ENCODE measurements around the gene CHGA. TPM values are rescaled to one million over a fixed set of nuclear protein-coding genes. Genes with fewer than 3 reads are reported as not detected.

Gene CHGA
- total and polyA plus RNA-seq, 10 donors: 0.09 to 0.20 TPM; not detected in 8

DNA sequence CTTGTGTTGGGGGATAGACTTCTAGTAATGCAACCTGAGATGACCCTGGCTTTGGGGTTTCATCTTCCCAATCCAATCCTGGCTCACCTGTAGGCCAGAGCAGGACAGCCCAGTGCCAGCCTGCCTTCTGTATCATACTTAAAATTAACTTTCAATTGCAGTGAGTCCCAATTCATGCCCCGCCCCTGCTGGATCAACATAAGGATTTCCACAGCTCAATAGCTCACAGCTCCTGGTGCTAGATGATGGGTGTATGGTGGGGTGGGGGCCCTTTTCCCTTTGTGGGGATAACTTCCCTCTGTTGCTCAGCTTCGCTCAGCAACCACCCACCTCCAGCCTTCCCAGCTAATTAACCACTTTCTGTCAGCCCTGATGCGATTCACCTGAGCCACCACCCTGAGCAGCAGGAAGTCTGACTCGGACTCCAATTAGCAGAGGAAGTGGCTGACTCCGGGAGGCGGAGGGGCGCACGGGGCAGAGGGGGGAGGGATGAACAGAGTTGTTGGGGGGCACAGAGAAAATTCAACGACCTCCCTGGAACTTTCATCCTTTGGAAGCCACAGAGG is 24.3 kb upstream of the CHGA start:
- WGBS, 5 donors: 21 to 23% (median 22%) methylated on average over 9 of the region's 9 CpGs
- DNase-seq: no peak
- H3K9me3 ChIP-seq: peaks cover 0 to 15% (median 4%) of the 10 kb centered on the region in 8 donors
- no peaks in the 10 kb centered on the region for H3K36me3 ChIP-seq
- no peak overlapping the region for H3K4me3 ChIP-seq
- no peaks in the 10 kb centered on the region for H3K4me1 ChIP-seq
- no peak for TF ChIP-seq POLR2A (IDR thresholded peaks at IDR 0.05)
- TF ChIP-seq, protein P1, sequence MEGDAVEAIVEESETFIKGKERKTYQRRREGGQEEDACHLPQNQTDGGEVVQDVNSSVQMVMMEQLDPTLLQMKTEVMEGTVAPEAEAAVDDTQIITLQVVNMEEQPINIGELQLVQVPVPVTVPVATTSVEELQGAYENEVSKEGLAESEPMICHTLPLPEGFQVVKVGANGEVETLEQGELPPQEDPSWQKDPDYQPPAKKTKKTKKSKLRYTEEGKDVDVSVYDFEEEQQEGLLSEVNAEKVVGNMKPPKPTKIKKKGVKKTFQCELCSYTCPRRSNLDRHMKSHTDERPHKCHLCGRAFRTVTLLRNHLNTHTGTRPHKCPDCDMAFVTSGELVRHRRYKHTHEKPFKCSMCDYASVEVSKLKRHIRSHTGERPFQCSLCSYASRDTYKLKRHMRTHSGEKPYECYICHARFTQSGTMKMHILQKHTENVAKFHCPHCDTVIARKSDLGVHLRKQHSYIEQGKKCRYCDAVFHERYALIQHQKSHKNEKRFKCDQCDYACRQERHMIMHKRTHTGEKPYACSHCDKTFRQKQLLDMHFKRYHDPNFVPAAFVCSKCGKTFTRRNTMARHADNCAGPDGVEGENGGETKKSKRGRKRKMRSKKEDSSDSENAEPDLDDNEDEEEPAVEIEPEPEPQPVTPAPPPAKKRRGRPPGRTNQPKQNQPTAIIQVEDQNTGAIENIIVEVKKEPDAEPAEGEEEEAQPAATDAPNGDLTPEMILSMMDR (IDR thresholded peaks at IDR 0.05 in 8 of 11, conservative IDR thresholded peaks at IDR 0.05 in 3 of 11): no peak
- no peak for TF ChIP-seq POLR2AphosphoS5 (IDR thresholded peaks at IDR 0.05)
- H3K27me3 ChIP-seq (replicated peaks in 1 of 7): peaks cover 0 to 63% (median 10%) of the 10 kb centered on the region in 7 donors
- intact Hi-C loops (cut with DNase I; ENCODE audit: low total_unique reads): no loop called here
- no peak overlapping the region for H3K27ac ChIP-seq

GRCh38 chr14:92900660-92901059 is 22.3 kb upstream of the CHGA start:
- no peak overlapping the region for H3K27ac ChIP-seq
- no peak overlapping the region for H3K4me3 ChIP-seq
- intact Hi-C loops (cut with DNase I; ENCODE audit: low total_unique reads): no loop called here
- H3K9me3 ChIP-seq: no peaks in the 10 kb centered on the region
- H3K27me3 ChIP-seq (replicated peaks in 1 of 7): peaks cover 0 to 68% (median 13%) of the 10 kb centered on the region in 7 donors
- H3K36me3 ChIP-seq: no peaks in the 10 kb centered on the region
- 58 to 96% (median 92%) methylated on average over 2 of the region's 2 CpGs for WGBS, 5 donors
- no peaks in the 10 kb centered on the region for H3K4me1 ChIP-seq
- TF ChIP-seq POLR2A (IDR thresholded peaks at IDR 0.05): no peak
- TF ChIP-seq, protein P1 (IDR thresholded peaks at IDR 0.05 in 8 of 11, conservative IDR thresholded peaks at IDR 0.05 in 3 of 11): no peak
- TF ChIP-seq POLR2AphosphoS5 (IDR thresholded peaks at IDR 0.05): no peak
- DNase-seq: no peak

- WGBS, 5 donors: 66 to 77% (median 66%) methylated on average over 6 of the region's 6 CpGs
- no peaks in the 10 kb centered on the region for H3K4me1 ChIP-seq
- H3K9me3 ChIP-seq: no peaks in the 10 kb centered on the region
- H3K4me3 ChIP-seq: no peak overlapping the region
- TF ChIP-seq, protein P1 (IDR thresholded peaks at IDR 0.05 in 8 of 11, conservative IDR thresholded peaks at IDR 0.05 in 3 of 11): no peak
- TF ChIP-seq POLR2AphosphoS5 (IDR thresholded peaks at IDR 0.05): no peak
- TF ChIP-seq POLR2A (IDR thresholded peaks at IDR 0.05): no peak
- H3K27ac ChIP-seq: no peak overlapping the region
- H3K27me3 ChIP-seq (replicated peaks in 1 of 7): peaks cover 0 to 56% (median 13%) of the 10 kb centered on the region in 7 donors
- intact Hi-C loops (cut with DNase I; ENCODE audit: low total_unique reads): no loop called here
- DNase-seq: no peak
- no peaks in the 10 kb centered on the region for H3K36me3 ChIP-seq
These were observed 20.8 kb upstream of the CHGA start for GRCh38 chr14:92902191-92902590.

GRCh38 chr14:92902726-92903125 is 20.2 kb upstream of the CHGA start:
- Histone ChIP-seq H3K36me3 (no peaks in the 10 kb centered on the region), H3K9me3 (no peaks in the 10 kb centered on the region), H3K4me3 (no peak overlapping the region), H3K27me3 (replicated peaks in 1 of 7) (peaks cover 0 to 51% (median 13%) of the 10 kb centered on the region in 7 donors), H3K27ac (no peak overlapping the region), H3K4me1 (no peaks in the 10 kb centered on the region)
- WGBS, 5 donors: 18 to 29% (median 22%) methylated on average over 17 of the region's 17 CpGs
- intact Hi-C loops (cut with DNase I; ENCODE audit: low total_unique reads): no loop called here
- TF ChIP-seq, protein P1 (IDR thresholded peaks at IDR 0.05 in 8 of 11, conservative IDR thresholded peaks at IDR 0.05 in 3 of 11): no peak
- TF ChIP-seq POLR2A (IDR thresholded peaks at IDR 0.05) (no peak), POLR2AphosphoS5 (IDR thresholded peaks at IDR 0.05) (no peak)
- no peak for DNase-seq
